COLO829 (cell line): ENCODE measurements around the gene SS18L1.
A peak's percentile ranks its signal among the peaks of the same experiment; 100 is the strongest.

ENCODE experiments used
- DNase-seq: peaks from one replicate; pipeline ENCODE4 v3.0.0; 2012; ENCODE audit warnings: low spot score

Gene SS18L1

DNA sequence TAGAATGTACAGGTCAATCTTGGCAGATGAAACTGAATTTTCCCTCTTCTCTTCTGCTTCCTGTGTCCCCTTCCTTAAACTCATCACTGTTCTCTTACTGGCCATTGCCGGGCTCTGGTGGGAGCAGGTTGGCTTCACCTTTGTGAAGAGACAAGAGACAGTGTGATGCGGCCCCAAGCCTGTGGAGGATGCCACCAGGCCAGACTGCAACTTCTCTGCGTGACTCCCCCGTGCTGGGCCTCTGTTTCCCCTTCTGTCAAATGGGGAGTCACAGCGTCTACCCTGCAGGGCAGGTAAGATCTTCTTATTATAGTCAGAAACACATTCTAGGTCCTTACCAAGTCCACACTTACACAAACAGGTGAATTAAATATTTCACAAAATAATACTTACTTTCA lies 23.2 kb upstream of the SS18L1 start:
- DNase-seq: no peak

DNA sequence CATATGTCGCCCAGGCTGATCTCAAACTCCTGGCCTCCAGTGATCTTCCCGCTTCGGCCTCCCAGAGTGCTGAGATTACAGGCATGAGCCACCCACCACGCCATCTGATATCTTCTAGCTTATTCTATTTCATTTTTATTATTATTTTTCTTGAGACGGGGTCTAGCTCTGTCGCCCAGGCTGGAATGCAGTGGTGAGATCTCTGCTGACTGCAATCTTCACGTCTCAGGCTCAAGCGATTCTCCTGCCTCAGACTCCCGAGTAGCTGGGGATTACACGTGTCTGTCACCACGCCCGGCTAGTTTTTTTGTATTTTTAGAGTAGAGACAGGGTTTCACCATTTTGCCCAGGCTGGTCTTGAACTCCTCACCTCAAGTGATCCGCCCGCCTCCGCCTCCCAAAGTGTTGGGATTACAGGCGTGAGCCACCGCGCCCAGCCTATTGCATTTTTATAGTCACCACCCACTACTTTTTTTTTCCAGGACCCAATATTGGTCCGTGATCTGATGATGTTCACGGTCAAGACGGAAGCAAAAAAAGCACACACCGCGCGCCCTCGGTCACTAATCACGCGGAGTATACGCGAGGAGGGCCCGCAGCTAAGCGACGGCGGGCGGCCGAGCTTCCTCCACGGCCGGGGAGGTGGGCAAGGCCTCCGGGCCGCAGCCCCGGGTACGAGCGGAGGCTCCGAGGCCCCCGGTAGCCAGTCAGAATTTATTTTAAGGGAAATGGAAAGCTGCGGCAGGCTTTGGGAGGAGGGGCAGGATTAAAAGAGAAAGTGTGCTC lies 22.4 kb upstream of the SS18L1 start:
- peak; percentile 66 for DNase-seq

DNA sequence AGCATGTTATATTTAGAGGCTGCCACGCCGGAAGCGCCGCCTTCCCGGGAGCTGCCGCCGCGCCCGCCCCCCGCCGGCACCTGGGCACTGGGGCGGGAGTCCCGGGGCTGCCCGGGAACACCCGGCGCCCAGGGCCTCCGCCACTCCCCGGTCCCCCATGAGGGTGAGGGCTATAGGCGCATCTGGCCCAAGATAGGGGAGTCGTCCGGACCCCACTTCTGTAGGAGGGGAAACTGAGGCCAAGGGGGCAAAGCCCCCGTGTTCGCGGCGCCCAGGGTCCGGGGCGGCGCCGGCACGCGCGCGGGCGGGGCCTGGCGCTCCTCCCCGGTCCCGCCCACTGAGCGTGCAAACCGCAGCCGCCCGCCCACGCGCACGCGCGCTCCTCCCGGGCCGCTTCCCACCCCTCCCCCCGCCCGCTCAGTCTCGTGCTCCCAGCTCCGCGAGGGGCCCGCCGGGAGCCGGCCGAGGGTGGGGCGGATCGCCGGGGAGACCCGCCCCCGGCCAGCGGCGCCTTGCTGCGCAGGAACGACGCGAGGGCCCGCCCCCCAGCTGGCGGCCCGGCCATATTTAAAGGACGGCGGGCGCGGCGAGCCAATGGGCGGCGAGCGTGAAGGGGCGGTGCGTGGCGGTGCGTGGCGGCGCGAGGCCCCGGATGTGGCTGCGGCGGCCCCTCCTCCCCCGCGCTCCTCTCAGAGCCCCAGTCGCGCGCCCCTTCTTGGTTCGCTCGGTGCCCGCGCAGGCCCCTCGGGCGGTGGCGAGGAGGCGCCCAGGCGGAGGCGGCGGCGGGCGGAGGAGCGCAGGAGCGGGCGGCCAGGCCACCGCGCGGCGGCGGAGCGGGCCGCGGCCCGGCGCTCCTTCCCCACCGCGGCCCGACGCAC lies 21.6 kb upstream of the SS18L1 start, which contains the start of gene LSM14B:
LSM14B (plus strand) TSS at position 700 of the 878 bp plus-strand sequence. CDS start 192 bp downstream, outside the sequence.
- peak; percentile 97 for DNase-seq

DNA sequence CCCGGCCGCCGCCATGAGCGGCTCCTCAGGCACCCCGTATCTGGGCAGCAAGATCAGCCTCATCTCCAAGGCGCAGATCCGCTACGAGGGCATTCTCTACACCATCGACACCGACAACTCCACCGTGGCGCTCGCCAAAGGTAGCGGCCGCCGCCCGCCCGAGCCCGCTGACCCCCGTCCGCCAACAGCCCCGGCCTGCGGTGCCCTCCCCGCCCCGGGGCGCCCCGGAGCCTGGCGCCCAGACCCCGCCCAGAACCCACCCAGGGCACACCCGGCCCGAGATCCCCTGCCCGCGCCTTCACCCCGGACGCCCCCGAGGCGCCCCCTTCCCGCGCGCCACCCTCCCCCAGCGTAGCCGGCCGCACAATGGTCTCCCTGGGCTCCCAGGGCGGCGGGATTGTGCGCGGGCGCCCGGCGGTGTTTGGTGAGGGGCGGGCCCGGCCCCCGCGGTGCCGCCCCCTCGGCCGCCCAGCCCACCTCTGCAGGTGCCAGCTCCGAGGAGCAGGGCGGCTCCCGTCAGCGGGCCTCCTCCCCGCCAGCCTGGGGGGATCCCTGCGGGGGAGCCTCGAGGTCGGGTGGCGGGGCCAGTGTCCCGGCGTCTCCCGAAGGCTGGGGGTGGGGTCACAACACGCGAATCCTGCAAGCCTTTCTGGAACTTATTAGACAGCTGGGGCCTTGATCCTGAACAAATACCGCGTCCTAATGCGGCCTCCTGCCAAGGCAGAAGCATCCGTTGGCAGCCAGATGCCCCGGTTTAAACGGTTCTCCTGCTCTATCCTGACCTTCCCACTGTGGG lies 20.7 kb upstream of the SS18L1 start:
- DNase-seq: no peak

DNA sequence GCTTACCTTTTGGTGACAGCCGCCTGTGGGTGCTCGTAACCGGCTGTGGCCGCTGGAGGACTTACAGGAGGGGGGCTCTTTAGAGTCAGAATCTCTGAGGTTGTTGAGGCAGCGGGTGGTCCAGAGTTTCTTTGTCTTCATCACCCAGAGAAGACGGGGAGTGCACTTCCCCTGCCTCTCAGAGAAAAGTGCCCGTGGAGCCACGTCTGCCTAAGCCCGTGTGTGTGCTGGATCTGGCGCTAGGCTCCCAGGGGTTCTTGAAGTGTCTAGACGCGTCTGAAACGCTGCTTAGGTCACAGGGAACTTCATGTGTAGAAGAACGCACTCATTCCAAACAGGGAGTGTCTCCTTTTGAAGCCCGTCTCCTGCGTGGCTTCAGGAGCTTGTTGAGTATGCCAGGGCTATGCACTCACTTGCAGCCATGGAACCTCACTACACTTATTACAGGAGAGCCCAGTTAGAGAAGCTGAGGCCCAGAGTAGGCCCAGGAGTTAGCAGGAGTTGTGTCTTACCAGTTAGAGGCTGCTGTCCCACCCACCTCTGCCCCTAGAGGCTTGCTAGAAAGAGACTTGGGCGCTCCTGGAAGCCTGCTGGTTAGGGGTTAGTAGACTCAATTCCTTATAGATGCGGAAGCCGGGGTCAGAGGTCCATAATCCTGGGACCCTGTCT lies 20.0 kb upstream of the SS18L1 start:
- no peak for DNase-seq

DNA sequence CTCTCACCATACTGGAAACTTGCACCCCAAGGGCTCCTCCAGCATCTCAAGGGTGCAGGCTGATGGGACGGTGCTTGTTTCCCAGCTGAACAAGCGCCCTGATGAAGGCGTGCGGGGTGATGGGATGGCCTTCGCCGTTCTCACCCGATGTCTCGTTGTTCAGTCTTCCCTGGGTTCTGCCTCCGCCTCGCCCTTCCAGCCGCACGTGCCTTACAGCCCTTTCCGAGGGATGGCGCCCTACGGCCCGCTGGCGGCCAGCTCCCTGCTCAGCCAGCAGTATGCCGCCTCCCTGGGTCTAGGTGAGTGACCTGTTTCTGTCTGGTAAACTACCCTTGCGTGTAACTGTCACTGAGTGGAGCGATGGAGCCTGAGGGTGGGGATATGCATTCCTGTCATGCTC lies 17.4 kb upstream of the SS18L1 start:
- DNase-seq: no peak

DNA sequence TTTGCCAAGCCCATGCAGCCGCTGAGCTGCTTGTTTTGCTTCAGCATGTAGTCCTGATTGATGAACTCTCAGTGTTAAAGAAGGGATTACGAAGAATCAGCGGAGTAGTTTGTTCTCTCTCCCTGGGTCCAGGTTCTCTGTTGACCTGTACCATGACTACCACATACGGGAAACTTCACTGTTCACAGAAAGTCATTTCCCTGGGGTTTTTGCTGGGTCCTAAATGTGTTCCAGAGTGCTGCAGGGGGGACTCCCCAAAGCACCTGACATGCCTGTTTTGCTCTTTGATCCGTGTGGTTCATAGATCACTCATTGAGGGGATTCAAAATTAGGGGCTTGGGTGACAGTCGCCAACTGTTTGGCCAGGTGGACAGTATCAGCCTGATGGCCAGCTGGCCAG lies 15.8 kb upstream of the SS18L1 start:
- no peak for DNase-seq

DNA sequence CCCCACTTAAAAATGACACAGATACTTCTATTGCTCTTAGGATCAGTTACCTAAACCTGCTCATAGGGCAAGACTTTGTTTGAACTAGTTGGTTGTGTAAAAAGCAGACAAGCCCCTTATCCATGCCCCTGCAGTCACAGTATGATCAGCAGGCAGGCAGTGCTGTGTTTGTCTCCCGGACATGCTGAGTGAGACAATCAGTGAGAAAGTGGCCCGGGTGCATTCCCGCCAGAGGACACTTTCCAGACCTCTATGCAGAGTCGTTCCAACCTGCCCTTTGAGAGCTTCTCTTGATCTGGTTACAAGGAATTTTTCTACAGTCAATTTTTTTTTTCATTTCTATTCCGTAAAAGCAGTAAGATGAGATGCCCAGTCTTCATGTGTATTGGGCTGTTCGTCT lies 15.1 kb upstream of the SS18L1 start:
- DNase-seq: no peak

DNA sequence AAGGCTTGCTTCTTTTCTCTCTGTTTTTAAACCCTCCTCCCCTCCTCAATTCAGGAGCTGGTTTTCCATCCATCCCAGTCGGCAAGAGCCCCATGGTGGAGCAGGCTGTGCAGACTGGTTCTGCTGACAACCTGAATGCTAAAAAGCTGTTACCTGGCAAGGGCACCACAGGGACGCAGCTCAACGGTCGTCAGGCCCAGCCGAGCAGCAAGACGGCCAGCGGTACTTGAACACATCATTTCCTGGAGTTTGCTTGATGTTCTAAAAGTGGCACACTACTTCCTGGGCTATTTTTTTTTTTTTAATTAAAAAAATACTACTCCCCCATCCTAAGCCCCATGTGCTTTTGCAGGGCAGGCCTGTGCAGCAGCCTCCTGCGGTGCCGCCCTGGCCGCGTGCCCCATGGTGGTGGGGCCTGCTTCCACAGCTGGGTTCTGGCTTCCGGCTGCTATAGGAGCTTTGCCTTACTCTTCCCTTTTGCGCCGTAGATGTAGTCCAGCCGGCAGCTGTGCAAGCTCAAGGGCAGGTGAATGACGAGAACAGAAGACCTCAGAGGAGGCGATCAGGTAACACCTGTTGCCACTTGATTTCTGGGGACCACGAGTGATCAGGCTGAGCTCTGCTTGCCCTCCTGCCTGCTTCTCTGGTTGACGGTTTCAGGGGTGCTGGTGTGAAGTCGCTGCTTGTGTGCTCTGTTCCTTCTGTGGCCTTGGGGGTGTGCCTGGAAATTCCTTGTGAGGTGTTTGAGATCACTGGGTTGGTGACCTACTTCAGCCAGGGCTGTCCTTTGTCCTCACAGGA lies 13.6 kb upstream of the SS18L1 start:
- no peak for DNase-seq

DNA sequence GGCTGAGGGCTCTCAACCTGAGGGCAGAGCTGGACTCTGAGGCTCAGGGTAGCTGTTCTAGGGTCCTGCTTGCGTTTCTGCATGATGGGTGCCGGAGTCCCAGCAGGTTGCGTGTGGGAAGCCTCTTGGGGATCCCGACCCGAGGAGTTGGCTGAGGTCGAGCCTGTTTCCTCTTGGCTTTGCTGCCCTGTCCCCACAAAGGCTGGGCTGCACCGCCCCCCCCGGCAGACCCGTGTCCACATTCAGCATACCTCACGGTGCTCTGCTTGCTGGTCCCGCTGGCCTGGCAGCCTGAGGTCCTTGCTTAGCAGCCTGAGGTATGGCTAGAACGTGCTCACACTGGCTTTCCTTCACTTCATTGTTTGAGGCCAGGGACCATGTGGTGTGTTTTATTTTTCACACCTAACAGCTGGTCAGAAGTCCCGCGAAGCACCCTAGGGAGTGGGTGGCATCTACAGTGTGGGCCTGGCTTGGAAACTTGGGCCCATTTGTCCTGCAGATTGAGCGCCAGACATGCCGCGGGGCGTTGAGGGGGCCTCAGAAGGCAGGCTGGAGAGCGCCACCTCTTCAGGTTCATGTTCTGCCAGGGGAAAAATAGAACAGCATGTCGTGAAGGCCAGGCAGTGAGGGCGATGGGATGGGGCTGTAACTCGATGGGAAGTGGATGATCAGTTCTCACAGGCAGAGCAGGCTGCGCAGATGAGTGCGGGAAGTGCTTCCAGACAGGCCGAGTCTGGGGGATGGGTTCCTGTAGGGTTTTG lies 11.8 kb upstream of the SS18L1 start:
- DNase-seq: no peak

DNA sequence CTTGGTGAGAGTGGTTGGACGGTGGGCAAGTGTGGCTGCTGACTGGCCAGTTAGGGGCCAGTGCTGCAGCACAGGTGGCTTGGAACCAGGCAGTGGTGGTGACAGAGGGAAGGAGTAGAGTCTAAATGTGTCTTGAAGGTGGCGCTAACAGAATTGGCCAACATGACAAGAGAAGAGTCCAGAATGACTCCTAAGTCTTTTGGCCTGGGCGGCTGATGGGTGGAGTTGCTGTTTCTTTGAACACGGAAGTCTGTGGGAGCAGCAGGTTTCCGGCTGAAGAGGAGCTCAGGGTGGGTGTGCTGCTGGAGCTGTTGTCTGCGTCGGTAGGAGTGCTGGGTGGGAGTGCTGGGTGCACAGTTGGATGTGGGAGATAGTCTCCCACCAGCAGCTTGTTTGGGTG lies 11.1 kb upstream of the SS18L1 start:
- DNase-seq: no peak

DNA sequence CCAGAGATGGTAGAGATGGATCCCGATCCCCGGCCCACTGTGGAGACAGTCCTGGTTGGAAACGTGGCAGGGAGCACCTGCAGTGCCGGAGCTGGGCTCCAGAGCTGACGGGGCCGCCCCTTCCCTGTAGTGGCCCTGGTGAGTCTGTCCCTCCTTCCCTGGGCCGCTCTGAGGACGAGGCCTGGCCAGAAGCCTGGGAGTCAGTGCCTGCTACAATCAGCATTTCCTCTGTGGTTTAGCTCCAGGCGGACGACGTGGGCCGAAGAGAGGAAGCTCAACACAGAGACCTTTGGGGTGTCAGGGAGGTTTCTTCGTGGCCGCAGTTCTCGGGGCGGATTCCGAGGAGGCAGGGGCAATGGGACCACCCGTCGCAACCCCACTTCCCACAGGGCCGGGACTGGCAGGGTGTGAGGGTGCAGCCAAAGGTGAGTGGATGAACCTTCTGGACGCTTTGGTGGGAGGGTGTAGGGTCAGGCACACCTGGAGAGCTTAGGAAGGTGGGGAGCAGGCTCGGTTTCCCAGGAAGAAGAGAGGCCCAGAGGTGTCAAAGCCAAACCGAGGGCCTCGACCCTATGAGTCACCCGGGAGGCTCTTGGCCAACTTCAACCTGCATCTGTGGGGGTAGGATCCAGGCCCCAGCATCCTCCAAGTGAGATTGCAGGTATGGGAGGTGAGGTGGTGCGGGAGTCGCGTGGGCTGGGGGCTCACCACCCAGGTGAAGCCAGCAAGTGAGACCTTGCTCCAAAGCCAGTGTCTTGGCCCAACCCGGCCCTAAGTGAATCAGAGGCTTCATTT lies 10.3 kb upstream of the SS18L1 start:
- no peak for DNase-seq

DNA sequence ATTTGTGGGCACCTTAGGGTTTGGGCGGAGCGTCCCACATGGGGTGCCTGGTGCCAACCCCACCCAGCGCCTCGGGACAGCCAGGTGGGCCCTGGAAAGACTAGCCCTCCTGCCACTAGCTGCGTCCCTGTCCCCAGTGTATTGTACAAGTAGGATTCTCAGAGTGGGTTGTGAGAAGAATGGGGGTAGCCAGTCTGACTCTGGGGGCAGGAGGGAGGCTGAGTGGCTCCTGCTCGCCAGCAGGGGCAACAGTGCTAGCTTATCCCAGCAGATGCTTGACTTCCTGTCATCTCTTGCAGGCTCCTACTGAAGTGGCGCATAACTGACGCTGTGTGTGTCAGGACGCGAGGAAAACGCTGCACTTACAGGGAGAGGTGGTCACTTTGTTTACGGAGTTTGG lies 9.7 kb upstream of the SS18L1 start:
- no peak for DNase-seq

DNA sequence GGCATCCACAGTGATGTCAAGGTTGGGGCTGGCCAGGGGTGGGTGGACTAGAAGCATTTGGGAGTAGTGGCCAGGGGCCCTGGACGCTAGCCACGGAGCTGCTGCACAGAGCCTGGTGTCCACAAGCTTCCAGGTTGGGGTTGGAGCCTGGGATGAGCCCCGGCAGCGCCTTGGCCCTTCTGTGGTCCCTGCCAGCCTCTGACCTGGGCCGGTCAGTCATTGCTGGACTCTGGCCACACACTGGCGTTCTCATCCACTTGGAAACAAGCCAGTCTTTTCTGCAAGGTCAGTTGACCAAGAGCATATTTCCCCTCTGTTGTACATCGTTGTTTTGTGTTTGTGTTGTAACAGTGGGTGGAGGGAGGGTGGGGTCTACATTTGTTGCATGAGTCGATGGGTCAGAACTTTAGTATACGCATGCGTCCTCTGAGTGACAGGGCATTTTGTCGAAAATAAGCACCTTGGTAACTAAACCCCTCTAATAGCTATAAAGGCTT lies 8.8 kb upstream of the SS18L1 start:
- no peak for DNase-seq

DNA sequence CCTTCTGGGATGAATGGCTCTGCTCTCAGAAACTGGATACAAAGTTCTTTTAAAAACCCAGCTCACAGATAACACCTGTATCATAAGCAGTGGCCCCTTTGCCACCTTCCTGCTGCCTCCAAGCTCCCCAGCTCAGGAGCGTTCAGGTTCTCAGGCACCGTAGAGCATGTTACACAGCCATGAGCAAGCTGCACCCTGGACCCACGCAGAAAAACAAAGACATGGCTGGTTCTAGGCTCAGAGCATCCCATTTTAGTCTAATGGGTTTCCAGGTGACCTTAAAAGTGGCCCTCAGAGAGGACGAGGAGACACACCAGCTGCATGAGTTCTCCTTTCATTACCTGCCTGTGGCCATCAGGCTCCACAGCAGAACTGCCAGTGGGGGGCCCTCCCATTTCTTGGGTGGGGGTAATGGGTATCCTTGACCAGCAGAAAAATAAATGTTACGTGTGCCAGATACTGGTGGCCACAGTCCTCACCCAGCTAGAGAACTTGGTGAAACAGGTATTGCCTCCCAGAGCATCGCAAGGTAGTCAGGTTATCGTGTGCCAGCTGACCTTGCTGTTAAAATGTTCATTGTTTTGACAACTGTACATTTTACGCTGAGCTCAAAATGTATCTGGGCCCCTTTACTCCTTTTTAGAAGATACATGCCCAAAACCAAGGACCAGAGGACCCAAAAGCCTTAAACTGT lies 7.8 kb upstream of the SS18L1 start:
- no peak for DNase-seq

DNA sequence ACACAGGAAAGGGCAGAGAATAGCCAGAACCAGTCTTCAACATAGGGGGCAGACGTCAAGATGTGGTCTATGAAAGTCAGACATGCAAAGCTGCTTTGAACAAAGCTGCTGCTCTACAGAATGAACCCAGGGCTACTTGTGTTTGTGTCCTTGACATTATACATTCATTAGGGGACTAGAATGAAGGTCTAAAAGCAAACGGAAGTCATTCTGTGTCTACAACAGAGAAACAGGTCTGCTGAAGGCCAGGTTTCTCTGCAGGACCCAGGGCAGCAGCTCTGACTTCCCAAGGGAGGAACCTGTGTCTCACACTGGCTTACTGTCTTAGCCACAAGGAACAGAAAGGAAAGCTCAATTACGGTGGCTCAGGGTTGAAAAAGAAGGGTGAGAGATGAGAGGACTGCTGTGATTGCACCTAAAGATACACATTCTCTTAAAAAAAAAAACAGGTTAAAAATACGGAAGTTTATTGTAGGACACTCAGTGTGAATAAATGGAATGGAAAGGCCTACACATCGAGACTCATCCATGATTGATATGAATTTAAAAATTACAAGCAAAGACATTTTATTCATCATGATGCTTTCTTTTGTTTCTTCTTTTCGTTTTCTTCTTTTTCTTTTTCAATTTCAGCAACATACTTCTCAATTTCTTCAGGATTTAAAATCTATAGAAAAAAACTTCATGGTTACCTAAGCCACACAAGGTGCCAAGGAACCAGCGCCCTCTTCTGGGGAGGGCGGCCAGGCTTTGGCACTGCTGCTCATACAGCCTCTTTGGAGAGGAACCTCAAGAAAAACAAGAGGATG lies 7.1 kb upstream of the SS18L1 start:
- DNase-seq: peak; percentile 63

DNA sequence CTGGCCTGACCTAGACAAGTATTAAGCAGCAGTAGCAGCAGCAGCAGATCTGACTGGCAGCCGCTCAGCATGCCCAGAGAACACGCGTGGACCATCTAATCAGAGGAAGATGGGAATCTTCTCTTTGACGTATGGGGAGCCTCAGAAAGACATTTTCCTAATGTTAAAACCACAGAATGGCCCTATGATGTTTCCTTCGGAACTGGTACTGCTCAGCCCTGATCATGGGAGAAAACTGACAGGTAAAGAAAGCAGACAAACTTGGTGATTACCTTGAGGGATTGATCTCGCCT lies 6.5 kb upstream of the SS18L1 start:
- no peak for DNase-seq
